NT2/D1 (cell line): ENCODE data around the gene SLC27A6.

Experiments
- SUZ12 ChIP-seq: IDR thresholded peaks from 2 replicates; pipeline ENCODE4 v1.6.1; 2011; ENCODE audit not compliant: insufficient read length, insufficient read depth; ENCODE audit errors: extremely low read depth
- YY1 ChIP-seq: IDR thresholded peaks from 2 replicates; pipeline ENCODE4 v1.6.1; 2011; ENCODE audit not compliant: insufficient read length, insufficient read depth

DNA sequence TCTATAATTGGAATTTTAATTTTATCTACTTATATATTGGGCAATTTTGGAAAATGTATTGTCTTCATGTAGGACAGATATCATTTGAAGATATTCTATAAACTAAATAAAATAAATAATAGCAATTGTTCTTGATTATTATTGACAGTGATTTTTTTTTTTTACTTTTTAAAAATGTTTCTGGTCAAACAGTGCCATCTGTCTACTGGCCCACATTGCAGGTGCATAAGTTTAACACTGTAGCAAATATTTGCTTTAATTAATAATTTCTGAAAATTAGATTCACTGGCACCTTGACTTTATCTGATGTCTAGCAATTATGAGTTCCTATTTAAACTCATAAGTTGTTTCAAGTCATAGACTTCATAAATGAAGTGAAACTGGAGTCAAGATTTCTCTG lies 88.2 kb downstream of the SLC27A6 start:
- no peak for TF ChIP-seq YY1
- no peak for TF ChIP-seq SUZ12
